ENCODE measurements around the gene DAAM2. TPM values are rescaled to one million over a fixed set of nuclear protein-coding genes. Genes with fewer than 3 reads are reported as not detected.
A peak's percentile ranks its signal among the peaks of the same experiment; 100 is the strongest.

Gene DAAM2
- total and polyA plus RNA-seq, 9 of the 15 experiments (the other 6 are each of a cell fraction or from before 2014, with no cell fraction given) = 0.01 to 0.07 TPM; not detected in 7

- no peak for TF ChIP-seq GMEB1 (CRISPR knock-in tag; IDR thresholded peaks at IDR 0.05)
- TF ChIP-seq HINFP (tag; conservative IDR thresholded peaks at IDR 0.05; ENCODE audit: low read depth) = peak; percentile 67; the same call in 1 of the 2 replicates
- TF ChIP-seq PHB2 (IDR thresholded peaks at IDR 0.05; ENCODE audit: low read depth) = no peak
- TF ChIP-seq ZMIZ1 (IDR thresholded peaks at IDR 0.05; ENCODE audit: low read depth in 2 of 2, low read length in 2 of 2) = no peak
- peak; percentile 87; the same call in 1 of the 2 replicates for TF ChIP-seq E2F3 (CRISPR knock-in tag; IDR thresholded peaks at IDR 0.05)
These were observed 149.6 kb downstream of the DAAM2 start (continued) for GRCh38 chr6:39941820-39942219.
